RWPE1 (cell line): ENCODE results near the gene CLASP2.

Experiments used
- CTCF ChIA-PET: fragments of 350-600 bp; sonication (Branson Sonifier 250); formaldehyde crosslinking; extraction: SDS; loops from one replicate; lab custom pipeline; 2021; lab: Yijun Ruan, JAX
- POLR2A ChIA-PET: fragments of 400-600 bp; formaldehyde crosslinking; extraction: SDS; loops from one replicate; lab custom pipeline; 2020; ENCODE audit warnings: antibody characterized with exemption; ENCODE audit not compliant: low non-redundant PET; lab: Yijun Ruan, JAX
- DNase-seq: peaks from one replicate; pipeline ENCODE4 v3.0.0; 2012; ENCODE audit warnings: low spot score
- H3K27ac ChIP-seq: fragments of 450-650 bp; 2 replicates; pipeline ENCODE4 v1.5.1; 2017
- CTCF ChIP-seq: fragments of 450-650 bp; conservative IDR thresholded peaks from 2 replicates; pipeline ENCODE4 v1.5.1; 2017; ENCODE audit warnings: low read depth, mild to moderate bottlenecking

The CLASP2 gene

DNA sequence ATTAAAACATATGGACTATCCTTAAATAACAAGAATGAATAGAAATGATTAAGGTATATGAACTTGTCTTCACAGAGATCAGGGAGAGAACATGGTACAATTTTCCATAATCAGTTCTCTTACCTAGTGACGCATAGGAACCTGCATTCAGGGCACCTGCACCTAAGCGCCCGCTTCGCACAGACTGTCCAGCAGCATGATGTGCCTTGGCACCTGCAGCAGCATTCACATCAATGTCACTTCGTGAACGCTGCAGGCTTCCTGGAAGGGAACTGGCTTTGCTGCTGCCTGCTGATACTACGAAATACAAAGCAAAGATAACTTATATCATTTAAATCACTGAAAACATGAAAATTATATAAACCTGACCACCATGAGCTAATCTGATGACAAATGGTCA, 115.2 kb downstream of the CLASP2 start:
- H3K27ac ChIP-seq: no peak overlapping the region
- POLR2A ChIA-PET: no interaction called here
- CTCF ChIA-PET: interaction anchor here (0.5 kb wide), 1 partner anchor 12 kb away, joined by 3 read pairs; no protein-coding TSS in a partner anchor
- DNase-seq: no peak
- no peak for TF ChIP-seq CTCF

GRCh38 chr3:33597257-33597689, 120.8 kb downstream of the CLASP2 start:
- POLR2A ChIA-PET: no interaction called here

DNA sequence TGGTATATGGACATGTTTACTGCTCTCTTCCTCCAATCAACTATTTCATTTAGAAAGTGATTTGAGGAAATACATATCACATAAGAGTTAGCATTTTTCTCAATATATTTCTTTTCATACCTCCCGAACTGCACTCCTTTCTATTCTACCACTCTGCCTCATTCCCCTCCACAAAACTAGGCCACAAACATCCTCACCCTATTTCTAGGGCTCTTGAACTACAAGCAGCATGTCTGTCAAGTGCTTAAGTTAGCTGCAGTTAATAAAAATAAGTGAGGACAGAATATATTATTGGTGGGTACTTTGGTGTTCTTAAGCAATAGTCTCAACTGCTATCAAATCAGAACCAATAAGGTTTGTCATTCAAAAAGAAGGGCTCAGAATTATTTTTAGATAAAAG, 125.1 kb downstream of the CLASP2 start:
- ChIA-PET CTCF (no interaction called here), POLR2A (no interaction called here)
- DNase-seq: no peak
- H3K27ac ChIP-seq: no peak overlapping the region
- TF ChIP-seq CTCF: no peak

More at GRCh38 chr3:33597257-33597689, 120.8 kb downstream of the CLASP2 start:
- DNase-seq: no peak
- CTCF ChIA-PET: no interaction called here
- TF ChIP-seq CTCF: no peak
- no peak overlapping the region for H3K27ac ChIP-seq

- CTCF ChIA-PET: no interaction called here
- no peak for DNase-seq
- no peak overlapping the region for H3K27ac ChIP-seq
- no peak for TF ChIP-seq CTCF
- POLR2A ChIA-PET: no interaction called here
Observed at GRCh38 chr3:33590541-33590940, 127.5 kb downstream of the CLASP2 start.

DNA sequence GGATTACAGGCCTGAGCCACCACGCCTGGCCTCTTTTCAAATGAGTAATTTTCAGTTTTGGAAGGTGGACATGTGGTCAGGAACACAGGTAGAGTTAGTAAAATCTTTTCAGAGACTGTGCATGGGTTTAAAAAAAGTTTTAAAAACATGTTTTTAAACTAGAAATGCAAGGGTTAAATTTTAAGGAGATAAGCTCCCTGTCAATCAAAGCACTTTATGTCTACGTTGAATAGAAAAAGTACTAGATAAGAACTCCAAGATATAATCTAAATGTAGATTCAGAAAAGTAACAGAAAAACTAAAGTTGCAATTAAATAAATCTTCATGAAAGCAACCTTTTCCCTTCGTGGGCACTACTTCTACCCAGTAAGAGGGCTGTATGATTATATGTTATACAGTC, 131.7 kb downstream of the CLASP2 start:
- CTCF ChIA-PET: no interaction called here
- H3K27ac ChIP-seq: no peak overlapping the region

GRCh38 chr3:33582234-33582633, 135.8 kb downstream of the CLASP2 start:
- ChIA-PET POLR2A (no interaction called here), CTCF (no interaction called here)
- no peak overlapping the region for H3K27ac ChIP-seq
- TF ChIP-seq CTCF: no peak
- DNase-seq: no peak

More for the DNA sequence above, 131.7 kb downstream of the CLASP2 start:
- no peak for TF ChIP-seq CTCF
- POLR2A ChIA-PET: no interaction called here
- DNase-seq: no peak
